Subcutaneous abdominal adipose tissue (tissue), 5 donors: ENCODE results near the gene NGF.
A peak's percentile ranks its signal among the peaks of the same experiment; 100 is the strongest.
"Not testable (repeated sequence)": the region's sequence is repeated elsewhere in the genome, so short reads cannot be mapped to it uniquely, and the experiment has no call there.

Source experiments
- H3K27ac ChIP-seq: one replicate; pipeline ENCODE4 v1.7.0; 2013; ENCODE audit warnings: low read depth, mild to moderate bottlenecking, inconsistent platforms, low read length, moderate library complexity
- H3K27me3 ChIP-seq, 5 donors: one replicate each; pipeline ENCODE4 v1.7.0; 2013; ENCODE audit warnings: low read length in 5 of 5, inconsistent platforms in 1 of 5; ENCODE audit not compliant: control insufficient read depth in 5 of 5, insufficient read depth in 4 of 5
- H3K36me3 ChIP-seq, 5 donors: one replicate each; pipeline ENCODE4 v1.7.0; 2013; ENCODE audit warnings: low read length in 5 of 5; ENCODE audit not compliant: control insufficient read depth in 5 of 5, insufficient read depth in 5 of 5
- H3K4me1 ChIP-seq, 5 donors: one replicate each; pipeline ENCODE4 v1.7.0; 2013; ENCODE audit warnings: low read length in 5 of 5, mild to moderate bottlenecking in 3 of 5, moderate library complexity in 1 of 5; ENCODE audit not compliant: control insufficient read depth in 5 of 5, insufficient read depth in 5 of 5
- H3K4me3 ChIP-seq, 5 donors: one replicate each; pipeline ENCODE4 v1.7.0; 2013; ENCODE audit warnings: low read length in 5 of 5, low read depth in 1 of 5
- H3K9ac ChIP-seq, 5 donors: one replicate each; pipeline ENCODE4 v1.7.0; 2013; ENCODE audit warnings: low read length in 5 of 5, mild to moderate bottlenecking in 4 of 5, moderate library complexity in 3 of 5
- H3K9me3 ChIP-seq, 5 donors: one replicate each; pipeline ENCODE4 v1.7.0; 2013; ENCODE audit warnings: low read length in 5 of 5; ENCODE audit not compliant: control insufficient read depth in 5 of 5
- donor health status: healthy.
- donor health status: healthy.
- donor health status: healthy.
- donor health status: healthy.
- donor health status: healthy.

Gene NGF

DNA sequence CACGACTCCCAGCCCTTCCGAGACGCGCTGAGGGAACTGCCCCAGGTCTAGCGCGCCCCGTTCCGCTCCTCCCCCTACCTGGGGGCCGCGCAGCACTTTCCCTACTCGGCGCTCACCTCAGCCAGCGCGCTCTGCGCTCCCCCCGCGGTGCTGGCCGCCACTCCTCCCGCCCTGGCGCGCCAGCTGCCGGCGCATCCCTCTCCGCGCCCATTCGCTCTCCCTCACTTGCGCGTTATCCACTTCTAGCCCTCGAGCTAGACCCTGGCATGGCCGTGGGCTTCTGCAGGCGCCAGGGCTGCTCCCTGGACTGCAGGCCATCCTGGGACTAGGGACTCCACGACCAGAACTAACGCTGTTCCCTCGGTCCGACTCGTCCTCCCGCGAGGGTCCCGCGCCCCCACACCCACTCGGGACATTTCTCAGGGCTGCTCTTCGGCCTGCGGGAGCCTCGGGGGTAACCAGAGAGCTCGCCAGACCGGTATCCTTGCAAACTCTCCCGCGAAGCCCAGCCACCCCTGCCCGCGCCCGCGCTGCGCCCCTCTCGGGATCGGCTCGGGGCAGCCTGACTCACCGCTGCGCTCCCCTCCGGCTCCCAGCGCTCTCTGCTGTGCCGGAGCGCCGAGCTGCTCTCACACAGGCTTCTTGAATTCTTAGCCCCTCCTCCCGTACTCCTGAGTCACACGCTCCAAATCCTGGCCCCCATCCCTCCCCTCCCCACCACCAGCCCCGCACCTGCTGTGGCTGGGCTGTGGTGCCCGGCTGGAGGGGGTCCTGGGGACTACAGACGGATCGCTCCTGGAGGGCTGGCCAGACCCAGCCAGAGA lies at the start of gene NGF:
TSS of gene NGF (minus strand) at position 617 of the 824 bp plus-strand sequence. CDS start 51,454 bp downstream, outside the sequence.
- Histone ChIP-seq H3K9me3 (no peaks in the 10 kb centered on the region), H3K4me1 (peaks cover 0 to 25% (median 23%) of the 10 kb centered on the region in 5 donors), H3K27ac (no peak within 1 kb of the TSS), H3K27me3 (peaks cover 0 to 15% (median 8%) of the 10 kb centered on the region in 5 donors), H3K4me3 (peak within 1 kb of the TSS; percentile 39 to 65 (median 59)), H3K36me3 (no peaks in the 10 kb centered on the region), H3K9ac (peak within 1 kb of the TSS in 2 of 5 donors; percentile 14 to 38)

GRCh38 chr1:115383455-115383854 lies 45.4 kb upstream of the NGF start:
- not testable (repeated sequence) for H3K4me1 ChIP-seq, H3K9me3 ChIP-seq, H3K27me3 ChIP-seq, H3K27ac ChIP-seq, H3K4me3 ChIP-seq, H3K36me3 ChIP-seq, H3K9ac ChIP-seq

DNA sequence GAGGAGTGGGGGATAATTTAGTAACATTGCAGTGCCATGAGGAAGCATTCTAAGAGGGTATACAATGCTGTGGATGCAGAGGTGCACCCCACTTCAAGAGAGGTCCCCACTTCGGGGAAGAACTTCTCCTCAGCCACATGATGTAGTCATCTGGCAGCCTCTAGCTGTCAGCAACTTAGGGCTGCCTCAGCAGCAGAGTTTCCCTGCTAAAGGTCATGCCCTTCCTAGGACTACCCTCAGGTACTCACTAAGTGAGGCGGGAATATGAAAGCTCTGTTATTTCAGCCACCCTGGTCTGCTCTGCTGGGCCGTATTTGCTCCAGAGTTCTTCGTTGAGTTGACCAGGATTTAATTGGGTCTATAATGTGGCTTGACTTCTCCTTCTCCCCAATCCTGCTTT lies 41.9 kb upstream of the NGF start:
- H3K36me3 ChIP-seq = no peaks in the 10 kb centered on the region
- H3K9ac ChIP-seq = no peak overlapping the region
- no peak overlapping the region for H3K27ac ChIP-seq
- H3K9me3 ChIP-seq = no peaks in the 10 kb centered on the region
- H3K4me3 ChIP-seq = no peak overlapping the region
- peaks cover 0 to 8% (median 3%) of the 10 kb centered on the region in 5 donors for H3K4me1 ChIP-seq
- no peaks in the 10 kb centered on the region for H3K27me3 ChIP-seq

- Histone ChIP-seq H3K4me3 (no peak overlapping the region), H3K9ac (no peak overlapping the region), H3K4me1 (peaks cover 0 to 8% (median 2%) of the 10 kb centered on the region in 5 donors), H3K9me3 (no peaks in the 10 kb centered on the region), H3K27ac (no peak overlapping the region), H3K36me3 (no peaks in the 10 kb centered on the region), H3K27me3 (no peaks in the 10 kb centered on the region)
Observed at GRCh38 chr1:115377411-115377810, 39.4 kb upstream of the NGF start.

GRCh38 chr1:115374598-115374997 lies 36.5 kb upstream of the NGF start:
- Histone ChIP-seq H3K9me3 (no peaks in the 10 kb centered on the region), H3K27me3 (no peaks in the 10 kb centered on the region), H3K36me3 (no peaks in the 10 kb centered on the region), H3K4me3 (no peak overlapping the region), H3K9ac (no peak overlapping the region), H3K27ac (no peak overlapping the region), H3K4me1 (no peaks in the 10 kb centered on the region)

DNA sequence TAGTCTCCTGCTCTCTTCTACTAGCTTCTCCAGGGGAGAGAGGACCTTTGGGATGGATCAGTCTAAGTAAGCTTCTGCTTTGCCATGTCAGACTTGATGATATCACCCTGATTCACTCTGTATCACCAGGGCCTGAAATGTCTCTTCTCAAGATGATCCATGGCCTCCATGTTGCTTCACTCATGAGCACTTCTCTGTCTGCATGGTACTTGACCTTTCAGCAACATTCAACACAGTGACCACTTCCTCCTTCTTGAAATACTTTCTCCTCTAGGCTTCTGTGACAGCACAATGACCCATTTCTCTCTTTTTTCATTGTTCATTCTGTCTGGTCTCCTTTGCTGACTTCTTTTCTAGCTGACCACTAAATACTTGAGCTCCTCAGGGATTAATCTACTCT lies 35.3 kb upstream of the NGF start:
- Histone ChIP-seq H3K36me3 (no peaks in the 10 kb centered on the region), H3K27ac (no peak overlapping the region), H3K9ac (no peak overlapping the region), H3K9me3 (no peaks in the 10 kb centered on the region), H3K27me3 (no peaks in the 10 kb centered on the region), H3K4me1 (no peaks in the 10 kb centered on the region), H3K4me3 (no peak overlapping the region)

DNA sequence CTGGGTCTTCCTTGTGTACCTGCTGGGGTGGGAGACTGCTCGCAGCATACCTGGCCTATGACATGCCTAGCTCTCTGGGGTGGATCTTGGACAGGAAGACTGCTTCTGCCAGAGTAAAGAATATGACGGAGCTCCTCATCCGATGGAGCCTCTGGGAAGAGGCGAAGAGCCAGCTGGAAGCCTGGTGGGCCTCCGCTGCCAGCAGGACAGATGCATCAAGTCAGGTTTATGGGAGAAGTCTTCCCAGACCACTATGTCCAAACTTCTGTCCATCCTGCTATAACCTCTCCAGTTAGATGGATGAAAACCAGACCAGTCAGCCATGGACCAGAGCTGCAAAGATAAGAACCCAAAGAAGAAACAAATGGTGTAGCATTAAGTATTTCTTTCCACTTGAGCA lies 27.7 kb upstream of the NGF start:
- Histone ChIP-seq H3K27me3 (no peaks in the 10 kb centered on the region), H3K4me1 (peaks cover 0 to 10% (median 3%) of the 10 kb centered on the region in 5 donors), H3K9me3 (no peaks in the 10 kb centered on the region), H3K36me3 (no peaks in the 10 kb centered on the region), H3K27ac (no peak overlapping the region), H3K9ac (no peak overlapping the region), H3K4me3 (no peak overlapping the region)

- no peak overlapping the region for H3K9ac ChIP-seq
- H3K4me1 ChIP-seq = peaks cover 0 to 10% (median 3%) of the 10 kb centered on the region in 5 donors
- no peaks in the 10 kb centered on the region for H3K9me3 ChIP-seq
- no peaks in the 10 kb centered on the region for H3K36me3 ChIP-seq
- H3K4me3 ChIP-seq = no peak overlapping the region
- no peaks in the 10 kb centered on the region for H3K27me3 ChIP-seq
- no peak overlapping the region for H3K27ac ChIP-seq
Observed at GRCh38 chr1:115364780-115365155, 26.7 kb upstream of the NGF start.

DNA sequence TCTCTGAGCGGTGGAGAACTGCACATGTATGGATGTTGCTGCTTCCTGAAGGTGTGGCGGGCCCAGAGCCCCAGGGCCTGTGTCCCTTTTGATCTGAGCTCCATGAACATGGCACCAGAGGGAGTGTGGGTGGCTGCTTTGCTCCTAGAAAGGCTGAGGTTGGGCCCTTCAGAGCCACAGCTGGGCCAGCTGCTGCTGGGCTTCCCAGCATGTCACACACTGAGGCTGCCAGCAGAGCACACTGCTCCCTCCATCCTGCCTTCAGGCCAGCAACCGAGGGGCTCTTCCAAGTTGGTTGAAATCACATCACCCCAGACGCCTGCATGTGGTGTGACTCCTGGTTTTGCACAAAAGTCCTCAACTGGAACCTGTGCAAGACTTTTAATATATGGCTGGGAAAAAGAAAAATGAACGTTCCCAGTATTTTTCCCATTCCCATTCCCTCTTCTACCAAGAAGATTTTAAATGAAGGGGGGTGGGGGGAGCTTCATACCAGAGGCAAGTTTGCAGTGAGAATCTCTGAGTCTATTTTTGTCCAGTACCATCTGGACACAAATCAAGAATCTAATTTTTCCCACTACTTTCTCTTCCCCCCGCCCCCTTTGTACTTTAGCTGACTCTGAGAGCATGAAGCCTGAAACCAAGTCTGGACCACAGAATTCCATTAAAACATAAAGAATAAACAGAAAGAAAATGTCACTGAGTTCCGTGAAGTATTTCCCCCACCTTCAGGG lies 26.2 kb upstream of the NGF start:
- Histone ChIP-seq H3K9me3 (no peaks in the 10 kb centered on the region), H3K36me3 (no peaks in the 10 kb centered on the region), H3K4me3 (no peak overlapping the region), H3K4me1 (peaks cover 0 to 10% (median 3%) of the 10 kb centered on the region in 5 donors), H3K27me3 (no peaks in the 10 kb centered on the region), H3K27ac (no peak overlapping the region), H3K9ac (no peak overlapping the region)

GRCh38 chr1:115363171-115363570 lies 25.1 kb upstream of the NGF start:
- Histone ChIP-seq H3K9ac (no peak overlapping the region), H3K36me3 (no peaks in the 10 kb centered on the region), H3K4me3 (no peak overlapping the region), H3K27me3 (no peaks in the 10 kb centered on the region), H3K9me3 (no peaks in the 10 kb centered on the region), H3K4me1 (peaks cover 0 to 10% (median 3%) of the 10 kb centered on the region in 5 donors), H3K27ac (no peak overlapping the region)
